ENCODE measurements around the gene ZNRF1. TPM values are rescaled to one million over a fixed set of nuclear protein-coding genes. Genes with fewer than 3 reads are reported as not detected.
A peak's percentile ranks its signal among the peaks of the same experiment; 100 is the strongest.

Gene ZNRF1
- total and polyA plus RNA-seq, 2 experiments from 2014 or later: 45.3 to 58.7 TPM

DNA sequence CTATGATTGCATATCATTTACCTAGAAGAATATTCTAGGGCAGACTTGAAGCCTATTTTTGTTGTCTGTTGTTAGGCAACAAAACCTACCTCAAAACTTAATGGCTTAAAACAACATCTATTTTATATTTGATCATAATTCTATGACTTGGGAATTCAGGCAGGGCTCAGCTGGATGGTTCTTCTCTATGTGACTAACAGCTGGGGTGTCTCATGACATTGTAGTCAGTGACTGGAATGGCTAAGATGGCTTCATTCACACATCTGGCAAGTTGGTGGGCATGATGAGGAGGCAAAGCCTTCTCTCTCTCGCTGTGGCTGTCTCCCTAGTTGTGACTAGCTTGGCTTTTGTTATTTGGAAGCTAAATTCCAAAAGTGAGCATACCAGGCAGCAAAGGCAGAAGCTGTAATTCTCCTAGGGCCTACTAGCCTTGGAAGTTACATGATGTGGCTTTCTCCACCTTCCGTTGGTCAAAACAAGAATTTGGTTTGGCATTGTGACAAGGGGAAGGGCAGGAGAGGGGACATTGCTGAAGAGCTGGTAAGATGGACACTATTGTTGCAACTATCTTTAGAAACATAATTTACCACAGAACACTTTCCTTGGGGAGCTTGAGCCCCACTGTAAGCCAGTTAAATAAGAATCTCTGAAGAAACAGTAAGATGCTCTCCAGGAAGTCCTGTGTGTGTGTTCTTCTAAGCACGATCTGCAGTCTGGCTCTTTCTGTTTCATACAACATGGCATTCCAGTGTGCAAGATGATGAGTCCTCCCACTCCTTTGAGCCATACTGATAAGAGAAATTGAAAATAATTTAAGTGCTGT is 39.4 kb downstream of the ZNRF1 start:
- H3K36me3 ChIP-seq: no peaks in the 10 kb centered on the region
- no peaks in the 10 kb centered on the region for H3K27me3 ChIP-seq
- H3K9me3 ChIP-seq (ENCODE audit: low read depth): peaks cover 3% of the 10 kb centered on the region
- TF ChIP-seq, protein P1, sequence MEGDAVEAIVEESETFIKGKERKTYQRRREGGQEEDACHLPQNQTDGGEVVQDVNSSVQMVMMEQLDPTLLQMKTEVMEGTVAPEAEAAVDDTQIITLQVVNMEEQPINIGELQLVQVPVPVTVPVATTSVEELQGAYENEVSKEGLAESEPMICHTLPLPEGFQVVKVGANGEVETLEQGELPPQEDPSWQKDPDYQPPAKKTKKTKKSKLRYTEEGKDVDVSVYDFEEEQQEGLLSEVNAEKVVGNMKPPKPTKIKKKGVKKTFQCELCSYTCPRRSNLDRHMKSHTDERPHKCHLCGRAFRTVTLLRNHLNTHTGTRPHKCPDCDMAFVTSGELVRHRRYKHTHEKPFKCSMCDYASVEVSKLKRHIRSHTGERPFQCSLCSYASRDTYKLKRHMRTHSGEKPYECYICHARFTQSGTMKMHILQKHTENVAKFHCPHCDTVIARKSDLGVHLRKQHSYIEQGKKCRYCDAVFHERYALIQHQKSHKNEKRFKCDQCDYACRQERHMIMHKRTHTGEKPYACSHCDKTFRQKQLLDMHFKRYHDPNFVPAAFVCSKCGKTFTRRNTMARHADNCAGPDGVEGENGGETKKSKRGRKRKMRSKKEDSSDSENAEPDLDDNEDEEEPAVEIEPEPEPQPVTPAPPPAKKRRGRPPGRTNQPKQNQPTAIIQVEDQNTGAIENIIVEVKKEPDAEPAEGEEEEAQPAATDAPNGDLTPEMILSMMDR (IDR thresholded peaks at IDR 0.05; ENCODE audit: low read depth, low read length): no peak
- DNase-seq (ENCODE audit: low read depth in 1 of 2, low spot score in 1 of 2): peak in 1 of 2 donors; percentile 78
- peaks cover 9% of the 10 kb centered on the region for H3K4me1 ChIP-seq (ENCODE audit: low read depth)
- no peak overlapping the region for H3K27ac ChIP-seq
- H3K4me3 ChIP-seq: no peak overlapping the region

DNA sequence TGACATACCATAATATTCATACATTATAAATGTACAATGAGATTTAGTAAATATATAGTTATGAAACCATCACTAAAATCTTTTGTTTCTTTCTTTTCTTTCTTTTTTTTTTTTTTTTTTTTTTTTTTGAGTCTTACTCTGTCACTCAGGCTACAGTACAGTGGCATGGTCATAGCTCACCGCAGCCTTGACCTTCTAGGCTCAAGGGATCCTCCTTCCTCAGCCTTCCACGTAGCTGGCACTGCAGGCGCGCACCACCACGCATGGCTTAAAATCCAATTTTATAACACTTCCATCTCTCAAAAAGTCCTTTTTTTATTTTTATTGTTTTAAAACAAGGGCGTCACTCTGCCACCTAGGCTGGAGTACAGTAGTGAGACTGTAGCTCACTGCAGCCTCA is 41.1 kb downstream of the ZNRF1 start:
- no peaks in the 10 kb centered on the region for H3K36me3 ChIP-seq
- DNase-seq (ENCODE audit: low read depth in 1 of 2, low spot score in 1 of 2): no peak
- no peak overlapping the region for H3K27ac ChIP-seq
- H3K4me3 ChIP-seq: no peak overlapping the region
- TF ChIP-seq, protein P1 (IDR thresholded peaks at IDR 0.05; ENCODE audit: low read depth, low read length): no peak
- peaks cover 13% of the 10 kb centered on the region for H3K4me1 ChIP-seq (ENCODE audit: low read depth)
- H3K27me3 ChIP-seq: no peaks in the 10 kb centered on the region
- H3K9me3 ChIP-seq (ENCODE audit: low read depth): peaks cover 3% of the 10 kb centered on the region

DNA sequence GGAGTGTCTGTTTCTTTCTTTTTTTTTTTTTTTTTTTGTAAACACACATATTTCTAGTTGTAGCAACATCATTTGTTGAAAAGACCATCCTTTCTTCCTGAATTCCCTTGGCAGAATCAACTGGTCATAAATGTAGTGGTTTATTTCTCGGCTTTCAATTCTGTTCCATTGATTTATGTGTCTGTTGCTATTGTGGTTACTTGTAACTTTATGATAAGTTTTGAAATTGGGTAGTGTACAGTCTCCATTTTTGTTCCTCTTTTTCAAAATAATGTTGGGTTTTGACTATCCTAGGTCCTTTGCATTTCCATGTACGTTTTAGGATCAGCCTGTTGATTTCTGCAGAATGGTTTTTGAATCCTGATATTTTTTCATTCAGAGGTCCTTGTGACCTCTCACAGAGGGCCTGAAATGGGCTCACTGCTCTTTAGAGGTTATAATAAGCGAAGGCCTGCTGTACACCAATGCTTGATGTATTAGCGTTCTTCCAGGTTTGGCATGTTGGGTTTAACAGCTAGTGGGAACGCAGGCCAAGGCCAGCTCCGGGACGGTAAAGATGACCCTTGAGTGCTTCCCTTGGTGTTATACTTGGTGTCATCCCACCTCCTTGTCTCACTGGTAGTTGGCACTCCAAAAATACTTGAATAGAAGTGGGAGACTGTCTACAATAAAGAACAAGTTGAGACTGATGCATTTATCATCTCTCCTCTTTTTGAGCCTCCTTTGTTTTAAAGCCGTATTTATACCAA is 43.8 kb downstream of the ZNRF1 start:
- H3K27ac ChIP-seq: peak overlapping the region; percentile 50
- H3K9me3 ChIP-seq (ENCODE audit: low read depth): peaks cover 3% of the 10 kb centered on the region
- no peak overlapping the region for H3K4me3 ChIP-seq
- peaks cover 14% of the 10 kb centered on the region for H3K4me1 ChIP-seq (ENCODE audit: low read depth)
- TF ChIP-seq, protein P1 (IDR thresholded peaks at IDR 0.05; ENCODE audit: low read depth, low read length): no peak
- no peaks in the 10 kb centered on the region for H3K36me3 ChIP-seq
- no peak for DNase-seq (ENCODE audit: low read depth in 1 of 2, low spot score in 1 of 2)
- no peaks in the 10 kb centered on the region for H3K27me3 ChIP-seq

DNA sequence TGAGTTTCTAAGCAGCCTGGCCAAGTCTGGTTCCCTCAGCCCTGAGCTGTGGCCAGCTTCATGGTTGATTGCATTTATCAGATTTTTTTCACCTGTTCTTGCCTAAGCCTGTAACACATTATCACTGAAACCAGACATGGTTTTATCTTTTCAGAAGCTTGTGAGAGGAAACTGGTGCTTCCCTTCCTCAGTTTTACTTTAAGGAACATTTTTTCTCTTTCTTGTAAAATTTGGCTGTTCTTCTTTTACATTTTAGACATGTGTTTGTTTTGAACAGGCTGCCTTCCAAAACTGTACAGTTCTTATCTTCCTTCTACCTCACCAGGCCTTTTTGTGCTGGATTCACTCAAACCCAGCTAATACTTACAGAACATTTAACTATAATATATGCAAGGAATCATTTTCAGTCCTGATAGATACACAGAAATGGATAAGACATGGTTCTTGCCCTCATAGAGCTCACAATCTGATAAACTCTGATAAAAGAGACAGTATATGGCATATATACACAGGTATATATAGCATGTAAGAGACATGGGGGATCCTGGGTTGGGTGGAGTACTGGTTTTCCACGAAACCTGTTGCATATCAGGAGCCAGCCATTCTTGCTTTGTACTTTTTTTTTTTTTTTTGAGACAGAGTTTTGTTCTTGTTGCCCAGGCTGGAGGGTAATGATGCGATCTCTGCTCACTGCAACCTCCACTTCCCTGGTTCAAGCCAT is 44.5 kb downstream of the ZNRF1 start:
- H3K27me3 ChIP-seq: no peaks in the 10 kb centered on the region
- DNase-seq (ENCODE audit: low read depth in 1 of 2, low spot score in 1 of 2): peak in 1 of 2 donors; percentile 40
- no peak overlapping the region for H3K27ac ChIP-seq
- H3K4me3 ChIP-seq: no peak overlapping the region
- TF ChIP-seq, protein P1 (IDR thresholded peaks at IDR 0.05; ENCODE audit: low read depth, low read length): no peak
- H3K36me3 ChIP-seq: no peaks in the 10 kb centered on the region
- H3K9me3 ChIP-seq (ENCODE audit: low read depth): no peaks in the 10 kb centered on the region
- peaks cover 14% of the 10 kb centered on the region for H3K4me1 ChIP-seq (ENCODE audit: low read depth)

DNA sequence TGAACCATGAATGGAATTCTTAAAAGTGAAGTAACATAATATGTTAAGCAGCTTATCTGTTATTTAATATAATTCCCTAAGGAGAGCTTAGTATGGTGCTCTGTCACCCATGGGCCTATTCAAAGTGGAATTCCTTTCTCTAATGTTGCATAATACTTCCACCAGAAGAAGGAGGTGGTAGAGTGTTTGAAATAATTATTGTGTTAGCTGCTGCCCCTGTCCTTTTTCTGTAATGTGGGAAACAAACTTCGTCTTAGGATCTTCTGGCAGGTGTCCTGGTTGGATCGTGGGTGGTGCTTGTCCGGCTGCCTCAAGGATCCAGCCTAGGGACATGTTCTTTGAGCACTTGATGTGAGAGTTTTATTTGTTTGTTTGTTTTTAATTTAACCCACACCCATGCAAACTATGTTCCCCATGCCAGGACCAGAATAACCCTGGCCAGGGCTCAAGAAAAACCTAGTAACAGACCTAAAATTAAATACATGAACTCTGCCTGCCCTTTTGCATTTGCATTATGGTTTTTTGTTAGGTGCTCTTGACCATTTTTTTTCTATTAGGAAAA is 46.1 kb downstream of the ZNRF1 start:
- H3K27ac ChIP-seq: no peak overlapping the region

More for the DNA sequence above, 46.1 kb downstream of the ZNRF1 start:
- Histone ChIP-seq H3K4me3 (no peak overlapping the region), H3K36me3 (no peaks in the 10 kb centered on the region), H3K4me1 (ENCODE audit: low read depth) (peaks cover 14% of the 10 kb centered on the region), H3K9me3 (ENCODE audit: low read depth) (no peaks in the 10 kb centered on the region), H3K27me3 (no peaks in the 10 kb centered on the region)
- peak in 1 of 2 donors; percentile 55 for DNase-seq (ENCODE audit: low read depth in 1 of 2, low spot score in 1 of 2)
- TF ChIP-seq, protein P1 (IDR thresholded peaks at IDR 0.05; ENCODE audit: low read depth, low read length): no peak
